ENCODE data around the gene C1orf87.

Gene C1orf87

DNA sequence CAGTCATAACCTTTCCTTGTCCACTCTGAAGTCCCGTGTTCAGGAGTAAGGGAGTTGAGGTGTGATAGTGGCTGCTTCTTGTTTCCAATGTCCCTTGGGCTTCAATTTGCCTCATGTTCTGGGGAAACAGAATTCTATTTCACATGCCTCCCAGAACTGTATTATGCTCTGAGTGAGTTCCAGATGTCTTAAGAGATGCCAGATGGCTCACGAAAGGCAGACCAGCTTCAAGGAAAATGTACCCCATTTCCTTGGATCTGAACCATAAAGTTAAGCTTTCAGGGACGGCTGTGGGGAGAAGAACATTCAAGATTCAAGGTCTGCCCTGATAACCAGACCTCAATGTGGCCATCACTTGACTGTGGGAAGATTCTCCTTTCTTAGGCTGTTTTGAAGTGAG, 42.4 kb downstream of the C1orf87 start:
- no peak overlapping the region for H3K4me3 ChIP-seq (ENCODE audit: control insufficient read depth in 1 of 7, extremely low read depth in 1 of 7, insufficient read depth in 4 of 7, low read depth in 2 of 7, low read length in 6 of 7)
- no peaks in the 10 kb centered on the region for H3K9me3 ChIP-seq (ENCODE audit: control extremely low read depth in 1 of 5, control insufficient read depth in 4 of 5, insufficient read depth in 2 of 5, low read depth in 1 of 5, low read length in 4 of 5)
- no peaks in the 10 kb centered on the region for H3K36me3 ChIP-seq (ENCODE audit: control insufficient read depth in 4 of 4, insufficient read depth in 4 of 4, low read length in 3 of 4)
- no peaks in the 10 kb centered on the region for H3K27me3 ChIP-seq (replicated peaks in 2 of 5; ENCODE audit: control insufficient read depth in 4 of 5, insufficient read depth in 5 of 5, low read length in 4 of 5)
- H3K4me1 ChIP-seq (ENCODE audit: control extremely low read depth in 1 of 4, control insufficient read depth in 4 of 4, insufficient read depth in 4 of 4, low read length in 3 of 4), result peaks cover 0 to 5% (median 1%) of the 10 kb centered on the region in 4 experiments
- WGBS (ENCODE audit: insufficient coverage), result 92% methylated on average over 2 of the region's 3 CpGs
- no peak for DNase-seq
- POLR2A ChIA-PET, result no interaction called here
- CTCF ChIA-PET, result no interaction called here
- H3K27ac ChIP-seq (ENCODE audit: insufficient read depth in 1 of 2, low read depth in 1 of 2, low read length in 2 of 2, poor library complexity in 1 of 2, severe bottlenecking in 2 of 2), result no peak overlapping the region

GRCh38 chr1:60025552-60025951, 48.0 kb downstream of the C1orf87 start:
- Histone ChIP-seq H3K4me3 (ENCODE audit: control insufficient read depth in 1 of 7, extremely low read depth in 1 of 7, insufficient read depth in 4 of 7, low read depth in 2 of 7, low read length in 6 of 7) (no peak overlapping the region), H3K27me3 (replicated peaks in 2 of 5; ENCODE audit: control insufficient read depth in 4 of 5, insufficient read depth in 5 of 5, low read length in 4 of 5) (peaks cover 0 to 3% (median 0%) of the 10 kb centered on the region in 5 experiments), H3K36me3 (ENCODE audit: control insufficient read depth in 4 of 4, insufficient read depth in 4 of 4, low read length in 3 of 4) (no peaks in the 10 kb centered on the region), H3K4me1 (ENCODE audit: control extremely low read depth in 1 of 4, control insufficient read depth in 4 of 4, insufficient read depth in 4 of 4, low read length in 3 of 4) (no peaks in the 10 kb centered on the region), H3K9me3 (ENCODE audit: control extremely low read depth in 1 of 5, control insufficient read depth in 4 of 5, insufficient read depth in 2 of 5, low read depth in 1 of 5, low read length in 4 of 5) (no peaks in the 10 kb centered on the region), H3K27ac (ENCODE audit: insufficient read depth in 1 of 2, low read depth in 1 of 2, low read length in 2 of 2, poor library complexity in 1 of 2, severe bottlenecking in 2 of 2) (no peak overlapping the region)
- ChIA-PET POLR2A (no interaction called here), CTCF (no interaction called here)
- no peak for DNase-seq

DNA sequence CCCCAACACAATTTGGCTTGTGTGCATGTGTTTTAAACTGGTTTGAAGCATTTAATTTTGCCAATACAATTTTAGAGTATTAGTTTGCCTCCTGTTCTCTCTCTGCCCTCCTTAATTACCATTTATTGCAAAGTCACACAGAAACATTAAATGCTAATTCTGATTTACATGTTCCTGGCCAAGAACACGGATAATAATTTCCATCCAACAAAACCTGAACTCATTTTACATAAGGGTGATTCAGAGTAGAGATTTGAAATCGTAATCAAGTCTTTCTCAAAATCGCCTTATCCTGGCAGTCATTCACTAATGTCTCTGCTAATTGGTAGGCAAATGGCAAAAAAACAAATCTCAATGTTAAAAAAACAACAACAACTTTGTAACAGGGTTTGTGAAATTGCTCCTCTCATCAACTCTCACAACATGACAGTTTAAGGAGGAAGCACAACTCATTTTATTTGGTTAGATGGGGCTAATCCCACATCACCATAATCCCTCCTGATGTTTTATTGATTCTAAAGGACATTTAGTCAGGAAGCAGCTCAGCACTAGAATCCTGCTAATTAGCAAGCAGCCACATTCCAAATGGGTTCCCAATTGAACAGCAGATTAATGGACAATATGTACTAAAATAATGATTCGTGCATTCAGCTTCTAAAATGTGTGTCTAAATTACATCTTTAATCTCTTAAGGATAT, 55.9 kb downstream of the C1orf87 start:
- Histone ChIP-seq H3K9me3 (ENCODE audit: control extremely low read depth in 1 of 5, control insufficient read depth in 4 of 5, insufficient read depth in 2 of 5, low read depth in 1 of 5, low read length in 4 of 5) (peaks cover 0 to 3% (median 1%) of the 10 kb centered on the region in 5 experiments), H3K4me1 (ENCODE audit: control extremely low read depth in 1 of 4, control insufficient read depth in 4 of 4, insufficient read depth in 4 of 4, low read length in 3 of 4) (no peaks in the 10 kb centered on the region), H3K27me3 (replicated peaks in 2 of 5; ENCODE audit: control insufficient read depth in 4 of 5, insufficient read depth in 5 of 5, low read length in 4 of 5) (no peaks in the 10 kb centered on the region), H3K36me3 (ENCODE audit: control insufficient read depth in 4 of 4, insufficient read depth in 4 of 4, low read length in 3 of 4) (no peaks in the 10 kb centered on the region), H3K27ac (ENCODE audit: insufficient read depth in 1 of 2, low read depth in 1 of 2, low read length in 2 of 2, poor library complexity in 1 of 2, severe bottlenecking in 2 of 2) (no peak overlapping the region), H3K4me3 (ENCODE audit: control insufficient read depth in 1 of 7, extremely low read depth in 1 of 7, insufficient read depth in 4 of 7, low read depth in 2 of 7, low read length in 6 of 7) (no peak overlapping the region)
- POLR2A ChIA-PET, result no interaction called here
- CTCF ChIA-PET, result interaction anchor here (1.2 kb wide), 1 partner anchor 34 kb away, joined by 3 read pairs; no protein-coding TSS in a partner anchor
- no CpG with 5 or more reads among the region's 4 CpGs for WGBS (ENCODE audit: insufficient coverage)
- no peak for DNase-seq

DNA sequence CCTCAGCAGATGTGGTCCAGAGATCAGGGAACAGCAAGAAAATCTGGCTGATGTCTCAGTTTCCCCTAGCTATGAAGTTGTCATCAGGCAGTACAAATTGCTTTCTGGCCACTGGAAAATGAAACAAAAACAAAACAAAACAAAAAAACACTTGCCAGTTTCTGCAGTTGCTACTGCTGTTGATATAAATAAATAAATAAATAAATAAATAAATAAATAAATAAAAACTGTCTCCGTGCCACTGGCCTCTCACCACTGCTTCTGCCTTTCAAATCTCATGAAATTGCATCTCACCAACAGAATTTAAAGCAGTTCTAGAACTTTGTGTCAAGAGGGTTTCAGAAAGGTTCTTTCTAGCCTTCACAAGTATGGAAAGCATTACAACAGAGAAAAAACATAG, 62.9 kb downstream of the C1orf87 start:
- no peak for DNase-seq
- peaks cover 0 to 2% (median 0%) of the 10 kb centered on the region in 5 experiments for H3K27me3 ChIP-seq (replicated peaks in 2 of 5; ENCODE audit: control insufficient read depth in 4 of 5, insufficient read depth in 5 of 5, low read length in 4 of 5)
- no peak overlapping the region for H3K27ac ChIP-seq (ENCODE audit: insufficient read depth in 1 of 2, low read depth in 1 of 2, low read length in 2 of 2, poor library complexity in 1 of 2, severe bottlenecking in 2 of 2)
- ChIA-PET CTCF (no interaction called here), POLR2A (interaction anchor here (0.6 kb wide), 1 partner anchor 18 kb away, joined by 3 read pairs; no protein-coding TSS in a partner anchor)
- H3K4me1 ChIP-seq (ENCODE audit: control extremely low read depth in 1 of 4, control insufficient read depth in 4 of 4, insufficient read depth in 4 of 4, low read length in 3 of 4), result no peaks in the 10 kb centered on the region
- no peaks in the 10 kb centered on the region for H3K36me3 ChIP-seq (ENCODE audit: control insufficient read depth in 4 of 4, insufficient read depth in 4 of 4, low read length in 3 of 4)
- no CpG with 5 or more reads among the region's 1 CpG for WGBS (ENCODE audit: insufficient coverage)
- H3K4me3 ChIP-seq (ENCODE audit: control insufficient read depth in 1 of 7, extremely low read depth in 1 of 7, insufficient read depth in 4 of 7, low read depth in 2 of 7, low read length in 6 of 7), result no peak overlapping the region
- peaks cover 0 to 1% (median 0%) of the 10 kb centered on the region in 5 experiments for H3K9me3 ChIP-seq (ENCODE audit: control extremely low read depth in 1 of 5, control insufficient read depth in 4 of 5, insufficient read depth in 2 of 5, low read depth in 1 of 5, low read length in 4 of 5)

DNA sequence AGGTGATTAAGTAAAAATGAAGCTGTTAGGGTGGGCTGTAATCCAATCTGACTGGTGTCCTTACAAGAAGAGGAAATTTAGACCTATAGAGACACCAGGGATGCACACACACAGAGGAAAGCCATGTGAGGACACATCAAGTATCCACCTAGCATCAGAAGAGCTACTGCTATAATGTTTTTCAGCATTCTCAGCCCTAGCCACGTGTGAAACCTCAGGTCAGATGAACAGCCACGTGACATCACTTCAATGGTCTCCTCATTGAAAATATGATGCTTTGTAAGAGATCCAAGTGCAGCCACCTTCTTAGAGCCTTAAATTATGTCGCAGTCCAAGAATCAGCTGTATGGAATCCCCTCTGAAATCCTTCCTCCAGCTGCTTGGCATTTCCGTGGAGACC, 65.1 kb downstream of the C1orf87 start:
- no peak overlapping the region for H3K4me3 ChIP-seq (ENCODE audit: control insufficient read depth in 1 of 7, extremely low read depth in 1 of 7, insufficient read depth in 4 of 7, low read depth in 2 of 7, low read length in 6 of 7)
- H3K36me3 ChIP-seq (ENCODE audit: control insufficient read depth in 4 of 4, insufficient read depth in 4 of 4, low read length in 3 of 4), result no peaks in the 10 kb centered on the region
- POLR2A ChIA-PET, result no interaction called here
- WGBS (ENCODE audit: insufficient coverage), result 91% methylated on average over 4 of the region's 4 CpGs
- no peak for DNase-seq
- CTCF ChIA-PET, result no interaction called here
- no peaks in the 10 kb centered on the region for H3K4me1 ChIP-seq (ENCODE audit: control extremely low read depth in 1 of 4, control insufficient read depth in 4 of 4, insufficient read depth in 4 of 4, low read length in 3 of 4)
- peaks cover 0 to 2% (median 0%) of the 10 kb centered on the region in 5 experiments for H3K27me3 ChIP-seq (replicated peaks in 2 of 5; ENCODE audit: control insufficient read depth in 4 of 5, insufficient read depth in 5 of 5, low read length in 4 of 5)
- no peaks in the 10 kb centered on the region for H3K9me3 ChIP-seq (ENCODE audit: control extremely low read depth in 1 of 5, control insufficient read depth in 4 of 5, insufficient read depth in 2 of 5, low read depth in 1 of 5, low read length in 4 of 5)
- no peak overlapping the region for H3K27ac ChIP-seq (ENCODE audit: insufficient read depth in 1 of 2, low read depth in 1 of 2, low read length in 2 of 2, poor library complexity in 1 of 2, severe bottlenecking in 2 of 2)

DNA sequence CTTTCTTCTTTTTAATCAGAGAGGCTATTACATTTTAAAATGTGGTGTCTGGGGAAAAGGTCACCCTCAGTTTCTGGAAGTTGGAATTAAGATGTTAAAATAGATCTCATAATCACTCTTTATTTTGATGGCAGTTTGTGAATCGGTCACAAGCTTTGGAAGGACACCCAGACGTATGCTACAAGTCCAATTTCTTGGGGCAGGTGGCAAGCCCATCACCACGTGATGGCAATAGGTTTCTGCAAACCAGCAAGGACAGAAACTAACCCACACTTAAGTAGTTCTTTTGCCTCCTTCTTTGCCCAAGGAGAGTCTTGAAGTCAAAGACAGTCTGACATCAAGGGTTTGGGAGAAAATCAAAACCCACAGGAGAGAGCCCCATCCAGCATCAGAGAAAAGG, 72.9 kb downstream of the C1orf87 start:
- WGBS (ENCODE audit: insufficient coverage), result 100% methylated on average over 1 of the region's 3 CpGs
- H3K4me3 ChIP-seq (ENCODE audit: control insufficient read depth in 1 of 7, extremely low read depth in 1 of 7, insufficient read depth in 4 of 7, low read depth in 2 of 7, low read length in 6 of 7), result no peak overlapping the region
- ChIA-PET CTCF (no interaction called here), POLR2A (no interaction called here)
- no peaks in the 10 kb centered on the region for H3K4me1 ChIP-seq (ENCODE audit: control extremely low read depth in 1 of 4, control insufficient read depth in 4 of 4, insufficient read depth in 4 of 4, low read length in 3 of 4)
- H3K27ac ChIP-seq (ENCODE audit: insufficient read depth in 1 of 2, low read depth in 1 of 2, low read length in 2 of 2, poor library complexity in 1 of 2, severe bottlenecking in 2 of 2), result no peak overlapping the region
- H3K36me3 ChIP-seq (ENCODE audit: control insufficient read depth in 4 of 4, insufficient read depth in 4 of 4, low read length in 3 of 4), result no peaks in the 10 kb centered on the region
- no peak for DNase-seq
- H3K9me3 ChIP-seq (ENCODE audit: control extremely low read depth in 1 of 5, control insufficient read depth in 4 of 5, insufficient read depth in 2 of 5, low read depth in 1 of 5, low read length in 4 of 5), result peaks cover 0 to 4% (median 0%) of the 10 kb centered on the region in 5 experiments
- no peaks in the 10 kb centered on the region for H3K27me3 ChIP-seq (replicated peaks in 2 of 5; ENCODE audit: control insufficient read depth in 4 of 5, insufficient read depth in 5 of 5, low read length in 4 of 5)

GRCh38 chr1:59999746-60000145, 73.8 kb downstream of the C1orf87 start:
- 100% methylated on average over 2 of the region's 2 CpGs for WGBS (ENCODE audit: insufficient coverage)
- CTCF ChIA-PET, result no interaction called here

More at GRCh38 chr1:59999746-60000145, 73.8 kb downstream of the C1orf87 start:
- H3K36me3 ChIP-seq (ENCODE audit: control insufficient read depth in 4 of 4, insufficient read depth in 4 of 4, low read length in 3 of 4), result no peaks in the 10 kb centered on the region
- no peaks in the 10 kb centered on the region for H3K4me1 ChIP-seq (ENCODE audit: control extremely low read depth in 1 of 4, control insufficient read depth in 4 of 4, insufficient read depth in 4 of 4, low read length in 3 of 4)
- POLR2A ChIA-PET, result no interaction called here
- H3K27ac ChIP-seq (ENCODE audit: insufficient read depth in 1 of 2, low read depth in 1 of 2, low read length in 2 of 2, poor library complexity in 1 of 2, severe bottlenecking in 2 of 2), result no peak overlapping the region
- peaks cover 0 to 4% (median 0%) of the 10 kb centered on the region in 5 experiments for H3K9me3 ChIP-seq (ENCODE audit: control extremely low read depth in 1 of 5, control insufficient read depth in 4 of 5, insufficient read depth in 2 of 5, low read depth in 1 of 5, low read length in 4 of 5)
- no peaks in the 10 kb centered on the region for H3K27me3 ChIP-seq (replicated peaks in 2 of 5; ENCODE audit: control insufficient read depth in 4 of 5, insufficient read depth in 5 of 5, low read length in 4 of 5)
- H3K4me3 ChIP-seq (ENCODE audit: control insufficient read depth in 1 of 7, extremely low read depth in 1 of 7, insufficient read depth in 4 of 7, low read depth in 2 of 7, low read length in 6 of 7), result no peak overlapping the region
- DNase-seq, result no peak
